K562 (cell line): ENCODE data around the gene PHPT1. TPM values are rescaled to one million over a fixed set of nuclear protein-coding genes. Genes with fewer than 3 reads are reported as not detected.
A peak's percentile ranks its signal among the peaks of the same experiment; 100 is the strongest.

ENCODE experiments used
- BRF1 ChIP-seq: IDR thresholded peaks from 3 replicates; pipeline ENCODE4 v1.6.1; 2011; ENCODE audit warnings: borderline replicate concordance, mild to moderate bottlenecking; ENCODE audit not compliant: insufficient read length; ENCODE audit errors: extremely low read depth
- CBFA2T3 ChIP-seq: fragments of 450-650 bp; IDR thresholded peaks from 2 replicates; pipeline ENCODE4 v1.6.1; 2017
- CBX5 ChIP-seq: IDR thresholded peaks from 2 replicates; pipeline ENCODE4 v1.6.1; 2014; ENCODE audit warnings: low read depth, borderline replicate concordance
- EGR1 ChIP-seq: fragments of 450-650 bp; conservative IDR thresholded peaks from 2 replicates; pipeline ENCODE4 v1.6.1; 2017; ENCODE audit warnings: mild to moderate bottlenecking
- FUS ChIP-seq: fragments of 200-400 bp; formaldehyde crosslinking; optimal IDR thresholded peaks from 2 replicates; pipeline ENCODE3; 2017; ENCODE audit warnings: low read depth, low read length
- ILK ChIP-seq: fragments of 450-650 bp; IDR thresholded peaks from 2 replicates; pipeline ENCODE4 v1.6.1; 2016; ENCODE audit warnings: missing genetic modification characterization, low read depth, mild to moderate bottlenecking, missing compliant biosample characterization, moderate library complexity, borderline replicate concordance
- JUN ChIP-seq, 2 experiments: sonication (generic) in 1 of 2; formaldehyde crosslinking in 1 of 2; IDR thresholded peaks; 2 replicates each; pipeline versions ENCODE4 v1.6.1 to v1.8.0; 2012 to 2022; ENCODE audit warnings: borderline replicate concordance in 2 of 2, mild to moderate bottlenecking in 2 of 2, improper control_type of control experiment in 1 of 2, low read depth in 1 of 2, low read length in 1 of 2, missing genetic modification reagents in 1 of 2
- KAT8 ChIP-seq: fragments of 450-650 bp; IDR thresholded peaks from 2 replicates; pipeline ENCODE4 v1.6.1; 2016; ENCODE audit warnings: low read depth, mild to moderate bottlenecking
- NCOA6 ChIP-seq: fragments of 450-650 bp; IDR thresholded peaks from 2 replicates; pipeline ENCODE4 v1.6.1; 2017; ENCODE audit warnings: mild to moderate bottlenecking
- NFE2 ChIP-seq: IDR thresholded peaks from 2 replicates; pipeline ENCODE4 v1.6.1; 2014; ENCODE audit warnings: antibody characterized with exemption, low read depth
- POLR2H ChIP-seq: IDR thresholded peaks from 2 replicates; pipeline ENCODE4 v1.6.1; 2016; ENCODE audit warnings: missing genetic modification characterization, low read depth, mild to moderate bottlenecking, control low read depth, missing compliant biosample characterization, moderate library complexity
- SAP30 ChIP-seq: fragments of 200-600 bp; sonication (generic); IDR thresholded peaks from 2 replicates; pipeline ENCODE4 v1.6.1; 2012; ENCODE audit warnings: borderline replicate concordance, low read depth, mild to moderate bottlenecking, moderate library complexity, low read length, control low read depth, inconsistent platforms; ENCODE audit not compliant: insufficient read depth, poor library complexity, severe bottlenecking
- TAF7 ChIP-seq: fragments of 450-650 bp; IDR thresholded peaks from 2 replicates; pipeline ENCODE4 v1.6.1; 2016; ENCODE audit warnings: missing genetic modification characterization, missing compliant biosample characterization
- ZBED1 ChIP-seq: IDR thresholded peaks from 2 replicates; pipeline ENCODE4 v1.6.1; 2014
- ZNF239 ChIP-seq: fragments of 250-450 bp; sonication (Bioruptor Pico); IDR thresholded peaks from 2 replicates; pipeline ENCODE4 v1.4.0; 2020; ENCODE audit warnings: mild to moderate bottlenecking
- ZNF696 ChIP-seq: fragments of 250-450 bp; sonication (Bioruptor Pico); conservative IDR thresholded peaks from 2 replicates; pipeline ENCODE4 v1.4.0; 2020; ENCODE audit warnings: mild to moderate bottlenecking, moderate library complexity
- ZZZ3 ChIP-seq: fragments of 450-650 bp; IDR thresholded peaks from 2 replicates; pipeline ENCODE4 v1.6.1; 2016; ENCODE audit warnings: antibody characterized with exemption, mild to moderate bottlenecking, moderate library complexity
- polyA plus RNA-seq, 8 experiments: library from polyadenylated mRNA; depleted of rRNA in 4 of 8; stranded (reverse) in 5 of 8; unstranded in 3 of 8; fragments of >200 nt; fragmentation: Nextera tagmentation in 2 of 8; fragmentation: Illumina TruSeq in 1 of 8; extraction: Ambion mirVana in 2 of 8; extraction: Trizol in 1 of 8; gene quantifications; 2 replicates each; pipeline versions ENCODE4 v1.2.1 to v1.2.3, GENCODE V29; 2011 to 2014; ENCODE audit warnings: inconsistent platforms in 1 of 8, missing spikeins in 1 of 8
- total RNA-seq, 7 experiments: library from RNA; depleted of rRNA in 6 of 7; stranded (reverse); fragments of >200 nt in 6 of 7; fragmentation: Illumina TruSeq in 2 of 7; extraction: Trizol in 2 of 7; gene quantifications; 2 replicates each; pipeline versions ENCODE4 v1.2.1 to v1.2.3, GENCODE V29; 2011 to 2021; ENCODE audit warnings: low replicate concordance in 1 of 7
- TF ChIP-seq, protein P1 (sequence below): fragments of 200-800 bp; sonication (Bioruptor generic); IDR thresholded peaks from 2 replicates; pipeline ENCODE4 v1.6.1; 2016; ENCODE audit warnings: missing genetic modification characterization, missing compliant biosample characterization
- TF ChIP-seq, protein P2 (sequence below): fragments of 250-450 bp; sonication (Bioruptor Pico); IDR thresholded peaks from 2 replicates; pipeline ENCODE4 v1.4.0; 2020; ENCODE audit warnings: borderline replicate concordance
- TF ChIP-seq, protein P3 (sequence below): fragments of 450-650 bp; IDR thresholded peaks from one replicate; pipeline ENCODE4 v1.6.1; 2018; ENCODE audit warnings: mild to moderate bottlenecking, moderate library complexity; ENCODE audit not compliant: partially characterized antibody

PHPT1 gene
- total and polyA plus RNA-seq, 9 of the 15 experiments (the other 6 are each of a cell fraction or from before 2014, with no cell fraction given) = 20.9 to 166 (median 129) TPM

DNA sequence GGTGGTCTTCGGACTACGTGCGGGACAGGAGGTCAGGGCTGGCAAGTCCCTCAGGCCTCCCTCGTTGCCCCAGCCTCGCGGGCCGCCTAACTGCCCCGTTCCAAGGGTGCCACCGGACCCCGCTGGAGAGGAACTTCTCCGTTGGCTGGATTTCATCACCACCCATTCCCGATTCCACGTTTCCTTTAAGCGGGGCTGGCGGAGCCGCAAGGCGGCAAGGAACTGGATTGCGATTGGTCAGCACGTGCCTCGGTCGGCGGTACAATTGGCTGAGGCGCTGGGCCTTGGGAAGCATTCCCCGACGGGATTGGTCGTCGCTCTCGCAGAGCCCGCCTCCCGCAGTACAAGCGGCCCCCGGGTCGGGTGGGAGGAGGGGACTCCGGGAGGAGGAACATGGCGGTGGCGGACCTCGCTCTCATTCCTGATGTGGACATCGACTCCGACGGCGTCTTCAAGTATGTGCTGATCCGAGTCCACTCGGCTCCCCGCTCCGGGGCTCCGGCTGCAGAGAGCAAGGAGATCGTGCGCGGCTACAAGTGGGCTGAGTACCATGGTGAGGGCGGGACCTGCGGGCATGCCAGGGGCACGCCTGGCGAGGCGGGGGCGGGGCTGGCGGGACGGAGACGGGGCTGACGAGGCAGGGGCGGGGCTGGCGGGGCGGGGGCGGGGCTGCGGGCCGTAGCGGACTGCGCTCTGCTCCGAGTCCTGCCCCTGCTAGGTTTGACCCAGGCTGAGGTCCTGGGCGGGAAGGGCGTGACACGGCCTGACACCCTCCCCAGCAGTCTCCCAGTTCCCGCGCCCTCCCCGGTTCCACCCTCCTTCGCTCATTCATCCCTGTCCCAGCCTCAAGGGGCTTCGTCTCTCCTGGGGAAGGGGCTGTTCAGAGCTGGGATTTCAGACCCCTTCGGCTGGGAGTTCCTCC lies at the start of gene PHPT1 (continued):
- TF ChIP-seq POLR2H (tag) (peak; percentile 88), FUS (no peak), TAF7 (tag) (peak; percentile 75), KAT8 (no peak), BRF1 (no peak), NFE2 (no peak), ZNF239 (CRISPR knock-in tag) (no peak), CBX5 (no peak), NCOA6 (no peak), JUN (IDR thresholded peaks at IDR 0.05; ENCODE audit: borderline replicate concordance, low read depth, low read length) (no peak; the same call in 1 of the 2 replicates), JUN (CRISPR knock-in tag; IDR thresholded peaks at IDR 0.05; ENCODE audit: borderline replicate concordance) (no peak), ZNF696 (CRISPR knock-in tag) (no peak), ZZZ3 (no peak), CBFA2T3 (no peak), ZBED1 (no peak), EGR1 (peak; percentile 79), ILK (tag) (no peak), SAP30 (peak; percentile 66)
- TF ChIP-seq, protein P1, sequence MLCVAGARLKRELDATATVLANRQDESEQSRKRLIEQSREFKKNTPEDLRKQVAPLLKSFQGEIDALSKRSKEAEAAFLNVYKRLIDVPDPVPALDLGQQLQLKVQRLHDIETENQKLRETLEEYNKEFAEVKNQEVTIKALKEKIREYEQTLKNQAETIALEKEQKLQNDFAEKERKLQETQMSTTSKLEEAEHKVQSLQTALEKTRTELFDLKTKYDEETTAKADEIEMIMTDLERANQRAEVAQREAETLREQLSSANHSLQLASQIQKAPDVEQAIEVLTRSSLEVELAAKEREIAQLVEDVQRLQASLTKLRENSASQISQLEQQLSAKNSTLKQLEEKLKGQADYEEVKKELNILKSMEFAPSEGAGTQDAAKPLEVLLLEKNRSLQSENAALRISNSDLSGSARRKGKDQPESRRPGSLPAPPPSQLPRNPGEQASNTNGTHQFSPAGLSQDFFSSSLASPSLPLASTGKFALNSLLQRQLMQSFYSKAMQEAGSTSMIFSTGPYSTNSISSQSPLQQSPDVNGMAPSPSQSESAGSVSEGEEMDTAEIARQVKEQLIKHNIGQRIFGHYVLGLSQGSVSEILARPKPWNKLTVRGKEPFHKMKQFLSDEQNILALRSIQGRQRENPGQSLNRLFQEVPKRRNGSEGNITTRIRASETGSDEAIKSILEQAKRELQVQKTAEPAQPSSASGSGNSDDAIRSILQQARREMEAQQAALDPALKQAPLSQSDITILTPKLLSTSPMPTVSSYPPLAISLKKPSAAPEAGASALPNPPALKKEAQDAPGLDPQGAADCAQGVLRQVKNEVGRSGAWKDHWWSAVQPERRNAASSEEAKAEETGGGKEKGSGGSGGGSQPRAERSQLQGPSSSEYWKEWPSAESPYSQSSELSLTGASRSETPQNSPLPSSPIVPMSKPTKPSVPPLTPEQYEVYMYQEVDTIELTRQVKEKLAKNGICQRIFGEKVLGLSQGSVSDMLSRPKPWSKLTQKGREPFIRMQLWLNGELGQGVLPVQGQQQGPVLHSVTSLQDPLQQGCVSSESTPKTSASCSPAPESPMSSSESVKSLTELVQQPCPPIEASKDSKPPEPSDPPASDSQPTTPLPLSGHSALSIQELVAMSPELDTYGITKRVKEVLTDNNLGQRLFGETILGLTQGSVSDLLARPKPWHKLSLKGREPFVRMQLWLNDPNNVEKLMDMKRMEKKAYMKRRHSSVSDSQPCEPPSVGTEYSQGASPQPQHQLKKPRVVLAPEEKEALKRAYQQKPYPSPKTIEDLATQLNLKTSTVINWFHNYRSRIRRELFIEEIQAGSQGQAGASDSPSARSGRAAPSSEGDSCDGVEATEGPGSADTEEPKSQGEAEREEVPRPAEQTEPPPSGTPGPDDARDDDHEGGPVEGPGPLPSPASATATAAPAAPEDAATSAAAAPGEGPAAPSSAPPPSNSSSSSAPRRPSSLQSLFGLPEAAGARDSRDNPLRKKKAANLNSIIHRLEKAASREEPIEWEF (CRISPR knock-in tag) = no peak
- TF ChIP-seq, protein P2, sequence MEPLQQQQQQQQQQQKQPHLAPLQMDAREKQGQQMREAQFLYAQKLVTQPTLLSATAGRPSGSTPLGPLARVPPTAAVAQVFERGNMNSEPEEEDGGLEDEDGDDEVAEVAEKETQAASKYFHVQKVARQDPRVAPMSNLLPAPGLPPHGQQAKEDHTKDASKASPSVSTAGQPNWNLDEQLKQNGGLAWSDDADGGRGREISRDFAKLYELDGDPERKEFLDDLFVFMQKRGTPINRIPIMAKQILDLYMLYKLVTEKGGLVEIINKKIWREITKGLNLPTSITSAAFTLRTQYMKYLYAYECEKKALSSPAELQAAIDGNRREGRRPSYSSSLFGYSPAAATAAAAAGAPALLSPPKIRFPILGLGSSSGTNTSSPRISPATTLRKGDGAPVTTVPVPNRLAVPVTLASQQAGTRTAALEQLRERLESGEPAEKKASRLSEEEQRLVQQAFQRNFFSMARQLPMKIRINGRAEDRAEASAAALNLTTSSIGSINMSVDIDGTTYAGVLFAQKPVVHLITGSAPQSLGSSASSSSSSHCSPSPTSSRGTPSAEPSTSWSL = no peak
- TF ChIP-seq, protein P3, sequence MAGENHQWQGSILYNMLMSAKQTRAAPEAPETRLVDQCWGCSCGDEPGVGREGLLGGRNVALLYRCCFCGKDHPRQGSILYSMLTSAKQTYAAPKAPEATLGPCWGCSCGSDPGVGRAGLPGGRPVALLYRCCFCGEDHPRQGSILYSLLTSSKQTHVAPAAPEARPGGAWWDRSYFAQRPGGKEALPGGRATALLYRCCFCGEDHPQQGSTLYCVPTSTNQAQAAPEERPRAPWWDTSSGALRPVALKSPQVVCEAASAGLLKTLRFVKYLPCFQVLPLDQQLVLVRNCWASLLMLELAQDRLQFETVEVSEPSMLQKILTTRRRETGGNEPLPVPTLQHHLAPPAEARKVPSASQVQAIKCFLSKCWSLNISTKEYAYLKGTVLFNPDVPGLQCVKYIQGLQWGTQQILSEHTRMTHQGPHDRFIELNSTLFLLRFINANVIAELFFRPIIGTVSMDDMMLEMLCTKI = no peak
